Measurements from ENCODE around the gene MCM3. TPM values are rescaled to one million over a fixed set of nuclear protein-coding genes. Genes with fewer than 3 reads are reported as not detected.

MCM3 gene
- total RNA-seq, 1 donor from 2014 or later = 21.5 TPM

- Mint-ChIP-seq H3K27ac (ENCODE audit: unreplicated experiment) (no peak overlapping the region), H3K4me1 (ENCODE audit: low read depth, unreplicated experiment) (no peaks in the 10 kb centered on the region), H3K9me3 (ENCODE audit: unreplicated experiment) (no peaks in the 10 kb centered on the region), H3K4me3 (ENCODE audit: unreplicated experiment) (no peak overlapping the region), H3K27me3 (ENCODE audit: unreplicated experiment) (no peaks in the 10 kb centered on the region), H3K36me3 (ENCODE audit: unreplicated experiment) (no peaks in the 10 kb centered on the region)
- no peak for TF ChIP-seq CTCF (IDR thresholded peaks at IDR 0.05; ENCODE audit: partially characterized antibody, unreplicated experiment)
- no peak for DNase-seq
Observed at GRCh38 chr6:52317841-52318581, 33.5 kb upstream of the MCM3 start.

- Mint-ChIP-seq H3K4me3 (ENCODE audit: unreplicated experiment) (no peak overlapping the region), H3K9me3 (ENCODE audit: unreplicated experiment) (no peaks in the 10 kb centered on the region), H3K27ac (ENCODE audit: unreplicated experiment) (no peak overlapping the region), H3K36me3 (ENCODE audit: unreplicated experiment) (no peaks in the 10 kb centered on the region), H3K4me1 (ENCODE audit: low read depth, unreplicated experiment) (no peaks in the 10 kb centered on the region), H3K27me3 (ENCODE audit: unreplicated experiment) (no peaks in the 10 kb centered on the region)
- no peak for DNase-seq
- no peak for TF ChIP-seq CTCF (IDR thresholded peaks at IDR 0.05; ENCODE audit: partially characterized antibody, unreplicated experiment)
Observed at GRCh38 chr6:52317211-52317610, 32.7 kb upstream of the MCM3 start.

GRCh38 chr6:52314752-52315151 is 30.2 kb upstream of the MCM3 start:
- peaks cover 2% of the 10 kb centered on the region for H3K9me3 Mint-ChIP-seq (ENCODE audit: unreplicated experiment)
- H3K27me3 Mint-ChIP-seq (ENCODE audit: unreplicated experiment) = no peaks in the 10 kb centered on the region
- no peak for DNase-seq
- H3K27ac Mint-ChIP-seq (ENCODE audit: unreplicated experiment) = no peak overlapping the region
- H3K36me3 Mint-ChIP-seq (ENCODE audit: unreplicated experiment) = no peaks in the 10 kb centered on the region
- TF ChIP-seq CTCF (IDR thresholded peaks at IDR 0.05; ENCODE audit: partially characterized antibody, unreplicated experiment) = no peak
- H3K4me3 Mint-ChIP-seq (ENCODE audit: unreplicated experiment) = no peak overlapping the region
- no peaks in the 10 kb centered on the region for H3K4me1 Mint-ChIP-seq (ENCODE audit: low read depth, unreplicated experiment)

DNA sequence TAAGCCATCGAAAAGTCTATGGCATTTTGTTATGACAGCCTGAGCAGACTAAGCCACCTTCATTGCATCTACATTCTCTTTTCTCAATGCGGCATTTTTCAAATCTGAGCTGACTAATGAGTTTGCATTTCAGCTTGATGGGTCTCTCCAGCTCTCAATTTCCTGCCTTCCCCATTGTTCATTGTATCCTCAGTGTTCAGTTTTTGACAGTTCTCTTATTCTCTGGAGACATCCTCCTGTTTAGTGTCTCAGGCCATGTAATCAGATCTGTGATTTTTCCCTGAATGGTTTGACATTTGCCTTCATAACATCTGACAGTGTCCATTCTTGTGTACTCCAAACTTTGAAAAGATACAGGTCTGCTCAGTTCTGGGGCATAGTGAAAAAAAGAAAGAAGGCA is 27.9 kb upstream of the MCM3 start:
- Mint-ChIP-seq H3K27ac (ENCODE audit: unreplicated experiment) (no peak overlapping the region), H3K27me3 (ENCODE audit: unreplicated experiment) (peaks cover 1% of the 10 kb centered on the region), H3K4me3 (ENCODE audit: unreplicated experiment) (no peak overlapping the region), H3K9me3 (ENCODE audit: unreplicated experiment) (peaks cover 4% of the 10 kb centered on the region), H3K36me3 (ENCODE audit: unreplicated experiment) (no peaks in the 10 kb centered on the region), H3K4me1 (ENCODE audit: low read depth, unreplicated experiment) (no peaks in the 10 kb centered on the region)
- DNase-seq = no peak
- no peak for TF ChIP-seq CTCF (IDR thresholded peaks at IDR 0.05; ENCODE audit: partially characterized antibody, unreplicated experiment)

DNA sequence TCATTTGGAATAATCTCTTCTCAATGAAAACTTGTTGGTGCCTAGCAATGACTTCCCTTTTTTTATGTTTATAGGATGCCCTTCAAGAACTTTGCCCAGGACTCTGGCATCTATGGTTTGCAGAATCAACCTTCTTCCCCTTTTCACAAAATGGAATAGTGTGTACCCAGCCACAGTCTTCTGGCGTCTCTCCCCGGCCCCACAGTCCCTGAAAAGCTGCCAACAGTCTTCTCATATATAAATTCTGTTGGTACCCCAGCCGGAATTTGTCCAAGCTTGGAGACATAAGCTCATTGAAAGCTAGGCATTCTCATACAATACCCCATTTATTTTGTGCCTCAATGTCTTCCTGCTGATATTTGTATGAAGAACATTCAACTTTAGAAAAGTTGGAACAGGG is 26.4 kb upstream of the MCM3 start:
- H3K4me3 Mint-ChIP-seq (ENCODE audit: unreplicated experiment) = no peak overlapping the region
- H3K27me3 Mint-ChIP-seq (ENCODE audit: unreplicated experiment) = peaks cover 6% of the 10 kb centered on the region
- H3K27ac Mint-ChIP-seq (ENCODE audit: unreplicated experiment) = no peak overlapping the region
- DNase-seq = no peak
- no peaks in the 10 kb centered on the region for H3K36me3 Mint-ChIP-seq (ENCODE audit: unreplicated experiment)
- no peak for TF ChIP-seq CTCF (IDR thresholded peaks at IDR 0.05; ENCODE audit: partially characterized antibody, unreplicated experiment)
- no peaks in the 10 kb centered on the region for H3K4me1 Mint-ChIP-seq (ENCODE audit: low read depth, unreplicated experiment)
- peaks cover 8% of the 10 kb centered on the region for H3K9me3 Mint-ChIP-seq (ENCODE audit: unreplicated experiment)
